Esophagus squamous epithelium (tissue), 5 donors: Measurements from ENCODE around the gene GGCX. TPM values are rescaled to one million over a fixed set of nuclear protein-coding genes. Genes with fewer than 3 reads are reported as not detected.
A peak's percentile ranks its signal among the peaks of the same experiment; 100 is the strongest.

Experiments used
- DNase-seq: peaks from one replicate; lab custom pipeline; 2025; lab: John Stamatoyannopoulos, UW
- H3K27ac ChIP-seq, 4 donors: fragments of 200-600 bp; sonication (generic); one replicate each; pipeline ENCODE4 v1.5.1; 2016 to 2019; ENCODE audit warnings: mild to moderate bottlenecking in 1 of 4
- H3K27me3 ChIP-seq, 4 donors: fragments of 200-600 bp; sonication (generic); 1 replicate in 3 of 4; 2 replicates in 1 of 4; pipeline versions ENCODE4 v1.5.1 to v1.6.0; 2017 to 2021; ENCODE audit warnings: antibody characterized with exemption in 1 of 4
- H3K36me3 ChIP-seq, 3 donors: fragments of 200-600 bp; sonication (generic); one replicate each; pipeline ENCODE4 v1.5.1; 2016 to 2019
- H3K4me1 ChIP-seq, 3 donors: fragments of 200-600 bp; sonication (generic); one replicate each; pipeline ENCODE4 v1.5.1; 2017 to 2019
- H3K4me3 ChIP-seq, 4 donors: fragments of 200-600 bp; sonication (generic); 1 replicate in 3 of 4; 2 replicates in 1 of 4; pipeline ENCODE4 v1.5.1; 2016 to 2019; ENCODE audit warnings: mild to moderate bottlenecking in 2 of 4, moderate library complexity in 1 of 4
- H3K9me3 ChIP-seq, 3 donors: fragments of 200-600 bp; sonication (generic); one replicate each; pipeline ENCODE4 v1.5.1; 2016 to 2019
- CTCF ChIP-seq, 6 experiments: fragments of 450-650 bp in 4 of 6; fragments of 200-600 bp in 2 of 6; sonication (generic) in 2 of 6; IDR thresholded peaks; one replicate each; pipeline ENCODE4 v1.5.1; 2016 to 2019; ENCODE audit warnings: antibody characterized with exemption in 6 of 6, mild to moderate bottlenecking in 4 of 6, moderate library complexity in 4 of 6
- POLR2A ChIP-seq, 4 donors: fragments of 450-650 bp; IDR thresholded peaks; one replicate each; pipeline ENCODE4 v1.6.1; 2017; ENCODE audit warnings: antibody characterized with exemption in 4 of 4, mild to moderate bottlenecking in 4 of 4, moderate library complexity in 3 of 4
- WGBS, 2 donors: methylation state at CpG; one replicate each; pipeline ENCODE4 v1.1.5; 2018; 5-methylcytosine and 5-hydroxymethylcytosine counted together
- intact Hi-C: fragments of 100-400 bp; cut with DNase I; formaldehyde crosslinking; loops from one replicate; pipeline ENCODE4 v1.15.0; 2022
- total RNA-seq, 4 donors: library from RNA; depleted of rRNA; stranded (reverse); fragments of >200 nt; gene quantifications; one replicate each; pipeline ENCODE4 v1.1.0, GENCODE V29; 2016
- donor health status: DM: yes; HTN: yes; CAD: no.

GGCX gene
- total RNA-seq, 4 donors from 2014 or later = 19.7 to 27.5 (median 23.3) TPM

- H3K27ac ChIP-seq = peak overlapping the region; percentile 96 to 99 (median 98)
- intact Hi-C loops = no loop called here
- peak overlapping the region; percentile 71 to 84 (median 76) for H3K4me3 ChIP-seq
- no peaks in the 10 kb centered on the region for H3K9me3 ChIP-seq
- H3K27me3 ChIP-seq = no peaks in the 10 kb centered on the region
- DNase-seq = peak; percentile 36
- TF ChIP-seq POLR2A (IDR thresholded peaks at IDR 0.05) = no peak
- TF ChIP-seq CTCF (IDR thresholded peaks at IDR 0.05) = peak in 1 of 6 experiments; percentile 6
- peaks cover 19 to 68% (median 39%) of the 10 kb centered on the region in 3 donors for H3K4me1 ChIP-seq
- WGBS, 2 donors = 0 to 4% methylated on average over 2 to 30 of the region's 67 CpGs
- peaks cover 15 to 35% (median 26%) of the 10 kb centered on the region in 3 donors for H3K36me3 ChIP-seq
Observed at GRCh38 chr2:85539361-85540132, 21.7 kb downstream of the GGCX start.

GRCh38 chr2:85538507-85539360 lies 22.6 kb downstream of the GGCX start, which contains the start of gene MAT2A:
Gene MAT2A (plus strand): TSS chr2:85539168. CDS start chr2:85539288, 120 bp downstream.
- DNase-seq = peak; percentile 44
- Histone ChIP-seq H3K4me1 (peaks cover 19 to 60% (median 39%) of the 10 kb centered on the region in 3 donors), H3K36me3 (peaks cover 15 to 27% (median 17%) of the 10 kb centered on the region in 3 donors), H3K27ac (peak within 1 kb of the TSS; percentile 96 to 99 (median 98)), H3K4me3 (peak within 1 kb of the TSS; percentile 71 to 84 (median 76)), H3K9me3 (no peaks in the 10 kb centered on the region), H3K27me3 (no peaks in the 10 kb centered on the region)
- TF ChIP-seq CTCF (IDR thresholded peaks at IDR 0.05) (peak; percentile 58 to 77 (median 68)), POLR2A (IDR thresholded peaks at IDR 0.05) (peak; percentile 20 to 100 (median 93))
- 0% methylated on average over 1 of the region's 92 CpGs; no CpG with 5 or more reads in 1 of the 2 donors for WGBS, 2 donors
- intact Hi-C loops = no loop called here

GRCh38 chr2:85537600-85538506 lies 23.4 kb downstream of the GGCX start:
- H3K36me3 ChIP-seq = peaks cover 9 to 19% (median 9%) of the 10 kb centered on the region in 3 donors
- WGBS, 2 donors = 2 to 5% methylated on average over 13 of the region's 35 CpGs
- TF ChIP-seq CTCF (IDR thresholded peaks at IDR 0.05) = peak in 1 of 6 experiments; percentile 17
- peak in 1 of 4 donors; percentile 22 for TF ChIP-seq POLR2A (IDR thresholded peaks at IDR 0.05)
- intact Hi-C loops = no loop called here
- DNase-seq = no peak
- H3K4me3 ChIP-seq = peak overlapping the region; percentile 71 to 84 (median 76)
- peaks cover 15 to 51% (median 31%) of the 10 kb centered on the region in 3 donors for H3K4me1 ChIP-seq
- H3K27ac ChIP-seq = peak overlapping the region; percentile 96 to 99 (median 98)
- H3K9me3 ChIP-seq = no peaks in the 10 kb centered on the region
- H3K27me3 ChIP-seq = no peaks in the 10 kb centered on the region

GRCh38 chr2:85536479-85536878 lies 24.8 kb downstream of the GGCX start:
- Histone ChIP-seq H3K4me3 (no peak overlapping the region), H3K4me1 (peaks cover 2 to 42% (median 17%) of the 10 kb centered on the region in 3 donors), H3K9me3 (no peaks in the 10 kb centered on the region), H3K36me3 (peaks cover 0 to 5% (median 0%) of the 10 kb centered on the region in 3 donors), H3K27ac (peak overlapping the region in 3 of 4 donors; percentile 2 to 96 (median 50)), H3K27me3 (no peaks in the 10 kb centered on the region)
- no peak for DNase-seq
- TF ChIP-seq POLR2A (IDR thresholded peaks at IDR 0.05) (no peak), CTCF (IDR thresholded peaks at IDR 0.05) (no peak)
- intact Hi-C loops = no loop called here
- WGBS, 2 donors = 31 to 61% methylated on average over 3 of the region's 3 CpGs
